Body of pancreas (tissue), 4 donors: Measurements from ENCODE around the gene TFCP2L1.

Source experiments
- CTCF ChIP-seq, 7 experiments: fragments of 450-650 bp in 4 of 7; fragments of 200-600 bp in 3 of 7; sonication (generic) in 3 of 7; IDR thresholded peaks; one replicate each; pipeline ENCODE4 v1.5.1; 2016 to 2019; ENCODE audit warnings: antibody characterized with exemption in 7 of 7
- POLR2A ChIP-seq, 3 donors: fragments of 450-650 bp; IDR thresholded peaks; one replicate each; pipeline ENCODE4 v1.6.1; 2016; ENCODE audit warnings: antibody characterized with exemption in 3 of 3, mild to moderate bottlenecking in 2 of 3

GRCh38 chr2:121233486-121234110 is 51.4 kb downstream of the TFCP2L1 start:
- TF ChIP-seq CTCF (IDR thresholded peaks at IDR 0.05) (no peak), POLR2A (IDR thresholded peaks at IDR 0.05) (no peak)
